PC-3 (cell line): Measurements from ENCODE around the gene SELENOS.

Source experiments
- CTCF ChIP-seq: fragments of 300-600 bp; sonication (generic); conservative IDR thresholded peaks from 2 replicates; pipeline ENCODE4 v1.5.1; 2017; ENCODE audit warnings: antibody characterized with exemption, low read depth, mild to moderate bottlenecking, low read length
- EZH2phosphoT487 ChIP-seq: fragments of 300-600 bp; sonication (generic); IDR thresholded peaks from 2 replicates; pipeline ENCODE4 v1.6.1; 2018; ENCODE audit warnings: mild to moderate bottlenecking, antibody characterized with exemption, low read length, borderline replicate concordance

- TF ChIP-seq CTCF (no peak), EZH2phosphoT487 (no peak)
Observed at GRCh38 chr15:101255051-101255395, 22.3 kb downstream of the SELENOS start.
